RPMI8226 (cell line): ENCODE measurements around the gene ITGA11.
"Not testable (repeated sequence)": the region's sequence is repeated elsewhere in the genome, so short reads cannot be mapped to it uniquely, and the experiment has no call there.

Source experiments
- DNase-seq: peaks from one replicate; pipeline ENCODE4 v3.0.0-alpha.2; 2015

Gene ITGA11

GRCh38 chr15:68424754-68425390 is 7.1 kb downstream of the ITGA11 start:
- no peak for DNase-seq

GRCh38 chr15:68423359-68424296 is 8.3 kb downstream of the ITGA11 start:
- no peak for DNase-seq

GRCh38 chr15:68422403-68423145 is 9.4 kb downstream of the ITGA11 start:
- not testable (repeated sequence) for DNase-seq

- no peak for DNase-seq
Observed at GRCh38 chr15:68421798-68422402, 10.1 kb downstream of the ITGA11 start.

GRCh38 chr15:68421115-68421551 is 10.8 kb downstream of the ITGA11 start:
- DNase-seq: no peak

GRCh38 chr15:68420186-68420684 is 11.7 kb downstream of the ITGA11 start:
- DNase-seq: no peak

GRCh38 chr15:68419301-68420175 is 12.4 kb downstream of the ITGA11 start:
- no peak for DNase-seq

GRCh38 chr15:68418611-68419161 is 13.3 kb downstream of the ITGA11 start:
- DNase-seq: no peak

- DNase-seq: no peak
Observed at GRCh38 chr15:68417897-68418296, 14.1 kb downstream of the ITGA11 start.

GRCh38 chr15:68417051-68417450 is 14.9 kb downstream of the ITGA11 start:
- DNase-seq: no peak

GRCh38 chr15:68416158-68416535 is 15.8 kb downstream of the ITGA11 start:
- DNase-seq: no peak

GRCh38 chr15:68415501-68416157 is 16.3 kb downstream of the ITGA11 start:
- DNase-seq: no peak

GRCh38 chr15:68415061-68415460 is 16.9 kb downstream of the ITGA11 start:
- no peak for DNase-seq

- DNase-seq: no peak
Observed at GRCh38 chr15:68414591-68414990, 17.4 kb downstream of the ITGA11 start.

GRCh38 chr15:68414206-68414555 is 17.8 kb downstream of the ITGA11 start:
- no peak for DNase-seq

GRCh38 chr15:68413363-68414205 is 18.4 kb downstream of the ITGA11 start:
- DNase-seq: no peak

GRCh38 chr15:68412218-68412617 is 19.7 kb downstream of the ITGA11 start:
- no peak for DNase-seq

- no peak for DNase-seq
Observed at GRCh38 chr15:68411735-68412134, 20.2 kb downstream of the ITGA11 start.

- DNase-seq: no peak
Observed at GRCh38 chr15:68411343-68411675, 20.7 kb downstream of the ITGA11 start.
